Smooth muscle cell (in vitro differentiated cells): ENCODE measurements around the gene FGR. TPM values are rescaled to one million over a fixed set of nuclear protein-coding genes. Genes with fewer than 3 reads are reported as not detected.
A peak's percentile ranks its signal among the peaks of the same experiment; 100 is the strongest.

Experiments used
- DNase-seq: peaks from one replicate; lab custom pipeline; 2025; ENCODE audit not compliant: unreplicated experiment; lab: John Stamatoyannopoulos, UW
- H2AFZ ChIP-seq: fragments of 200-600 bp; sonication (generic); 2 replicates; pipeline ENCODE4 v1.6.0; 2016; ENCODE audit warnings: antibody characterized with exemption, low read depth, mild to moderate bottlenecking
- H3F3A ChIP-seq: fragments of 200-600 bp; sonication (generic); 2 replicates; pipeline ENCODE4 v1.6.0; 2017; ENCODE audit warnings: antibody characterized with exemption, low read depth
- H3K27ac ChIP-seq: fragments of 200-600 bp; sonication (generic); 2 replicates; pipeline ENCODE4 v1.5.1; 2016; ENCODE audit warnings: low read depth, mild to moderate bottlenecking
- H3K27me3 ChIP-seq: fragments of 200-600 bp; sonication (generic); 2 replicates; pipeline ENCODE4 v1.6.1; 2016; ENCODE audit warnings: low read depth, mild to moderate bottlenecking
- H3K36me3 ChIP-seq: fragments of 200-600 bp; sonication (generic); 2 replicates; pipeline ENCODE4 v1.5.1; 2016; ENCODE audit warnings: low read depth
- H3K4me1 ChIP-seq: fragments of 200-600 bp; sonication (generic); 2 replicates; pipeline ENCODE4 v1.5.1; 2016; ENCODE audit warnings: low read depth
- H3K4me2 ChIP-seq: fragments of 200-600 bp; sonication (generic); 2 replicates; pipeline ENCODE4 v1.6.0; 2016; ENCODE audit warnings: mild to moderate bottlenecking
- H3K4me3 ChIP-seq: fragments of 200-600 bp; sonication (generic); 2 replicates; pipeline ENCODE4 v1.5.1; 2016; ENCODE audit warnings: mild to moderate bottlenecking
- H3K79me2 ChIP-seq: fragments of 200-600 bp; sonication (generic); 2 replicates; pipeline ENCODE4 v1.6.0; 2016; ENCODE audit warnings: low read depth, mild to moderate bottlenecking
- H3K9ac ChIP-seq: fragments of 200-600 bp; sonication (generic); 2 replicates; pipeline ENCODE4 v1.6.0; 2016; ENCODE audit warnings: low read depth
- H3K9me3 ChIP-seq: fragments of 200-600 bp; sonication (generic); replicated peaks from 2 replicates; pipeline ENCODE4 v1.5.1; 2016; ENCODE audit warnings: low read depth
- H4K20me1 ChIP-seq: fragments of 200-600 bp; sonication (generic); 2 replicates; pipeline ENCODE4 v1.6.0; 2016; ENCODE audit warnings: low read depth
- CTCF ChIP-seq: fragments of 200-600 bp; sonication (generic); IDR thresholded peaks from 2 replicates; pipeline ENCODE4 v1.5.1; 2017; ENCODE audit warnings: borderline replicate concordance, mild to moderate bottlenecking, antibody characterized with exemption; ENCODE audit not compliant: insufficient read depth, poor library complexity, severe bottlenecking
- WGBS: methylation state at CpG from one replicate; pipeline ENCODE4 v1.1.7; 2016; ENCODE audit warnings: low lambda C conversion rate; 5-methylcytosine and 5-hydroxymethylcytosine counted together
- polyA plus RNA-seq: library from polyadenylated mRNA; unstranded; fragments of >200 nt; fragmentation: Nextera tagmentation; extraction: Ambion mirVana; gene quantifications from 2 replicates; pipeline ENCODE4 v1.2.1, GENCODE V29; 2016
- total RNA-seq: library from RNA; depleted of rRNA; stranded (reverse); fragments of >200 nt; gene quantifications from 2 replicates; pipeline ENCODE4 v1.2.3, GENCODE V29; 2014

FGR gene
- total and polyA plus RNA-seq, 2 experiments from 2014 or later = 0.10 to 1.3 TPM

- H3K27me3 ChIP-seq = no peaks in the 10 kb centered on the region
- no peak overlapping the region for H3K9ac ChIP-seq
- no peak for TF ChIP-seq CTCF
- DNase-seq = no peak
- peaks cover 99% of the 10 kb centered on the region for H3K79me2 ChIP-seq
- H3F3A ChIP-seq = peaks cover 7% of the 10 kb centered on the region
- 84% methylated on average over 5 of the region's 5 CpGs for WGBS
- H3K4me3 ChIP-seq = no peak overlapping the region
- no peaks in the 10 kb centered on the region for H3K9me3 ChIP-seq
- H3K27ac ChIP-seq = peak overlapping the region; percentile 60
- no peak overlapping the region for H2AFZ ChIP-seq
- no peaks in the 10 kb centered on the region for H3K36me3 ChIP-seq
- H4K20me1 ChIP-seq = peaks cover 100% of the 10 kb centered on the region
- H3K4me2 ChIP-seq = peak overlapping the region; percentile 21
- H3K4me1 ChIP-seq = peaks cover 52% of the 10 kb centered on the region
These were observed 44.0 kb downstream of the FGR start for GRCh38 chr1:27590917-27591508.

- peak overlapping the region; percentile 60 for H3K27ac ChIP-seq
- no peaks in the 10 kb centered on the region for H3F3A ChIP-seq
- peak overlapping the region; percentile 17 for H3K9ac ChIP-seq
- peaks cover 41% of the 10 kb centered on the region for H3K4me1 ChIP-seq
- DNase-seq = peak; percentile 40
- H4K20me1 ChIP-seq = peaks cover 100% of the 10 kb centered on the region
- no peak overlapping the region for H2AFZ ChIP-seq
- no peak overlapping the region for H3K4me3 ChIP-seq
- WGBS = 48% methylated on average over 11 of the region's 13 CpGs
- H3K4me2 ChIP-seq = peak overlapping the region; percentile 21
- peaks cover 100% of the 10 kb centered on the region for H3K79me2 ChIP-seq
- TF ChIP-seq CTCF = no peak
- H3K27me3 ChIP-seq = no peaks in the 10 kb centered on the region
- H3K9me3 ChIP-seq = no peaks in the 10 kb centered on the region
- no peaks in the 10 kb centered on the region for H3K36me3 ChIP-seq
These were observed 45.1 kb downstream of the FGR start for GRCh38 chr1:27589841-27590426.

GRCh38 chr1:27589441-27589840, 45.5 kb downstream of the FGR start:
- Histone ChIP-seq H3K36me3 (no peaks in the 10 kb centered on the region), H3K9me3 (no peaks in the 10 kb centered on the region), H3K9ac (peak overlapping the region; percentile 17), H3K79me2 (peaks cover 100% of the 10 kb centered on the region), H3K27ac (peak overlapping the region; percentile 60), H3K27me3 (no peaks in the 10 kb centered on the region), H3F3A (no peaks in the 10 kb centered on the region), H3K4me3 (no peak overlapping the region), H3K4me2 (no peak overlapping the region), H2AFZ (no peak overlapping the region), H4K20me1 (peaks cover 100% of the 10 kb centered on the region), H3K4me1 (peaks cover 36% of the 10 kb centered on the region)
- no peak for DNase-seq
- no peak for TF ChIP-seq CTCF
- WGBS = 86% methylated on average over 6 of the region's 6 CpGs
